CD4-positive, alpha-beta T cell (primary cell): ENCODE measurements around the gene SLC24A3. TPM values are rescaled to one million over a fixed set of nuclear protein-coding genes. Genes with fewer than 3 reads are reported as not detected.

Experiments used
- ATAC-seq: fragments of 200-7000 bp; cut with Tn5 transposase; one replicate; pipeline ENCODE4 v1.10.0; 2022; ENCODE audit warnings: mild to moderate bottlenecking; ENCODE audit not compliant: poor library complexity
- CTCF ChIA-PET: fragments of 350-600 bp; sonication (Branson Sonifier 250); formaldehyde crosslinking; loops from one replicate; lab custom pipeline; 2021; ENCODE audit warnings: antibody characterized with exemption, inconsistent platforms; lab: Charles Lee
- POLR2A ChIA-PET: fragments of 350-600 bp; sonication (Branson Sonifier 250); formaldehyde crosslinking; loops from one replicate; lab custom pipeline; 2021; ENCODE audit warnings: antibody characterized with exemption, inconsistent platforms; lab: Charles Lee
- DNase-seq, 14 experiments: peaks; one replicate each; pipeline ENCODE4 v3.0.0-alpha.2; 2013 to 2020; ENCODE audit warnings: mixed read lengths in 2 of 14
- H3K27ac ChIP-seq, 2 donors: one replicate each; pipeline versions ENCODE4 v1.5.1 to v1.7.0; 2013; ENCODE audit warnings: low read length in 2 of 2, low read depth in 1 of 2, mild to moderate bottlenecking in 1 of 2
- H3K27me3 ChIP-seq, 2 experiments: 1 replicate in 1 of 2; 2 replicates in 1 of 2; pipeline versions ENCODE4 v1.6.1 to v1.7.0; 2013; ENCODE audit warnings: low read length in 2 of 2, control low read depth in 1 of 2, mild to moderate bottlenecking in 1 of 2, moderate library complexity in 1 of 2; ENCODE audit not compliant: insufficient read depth in 2 of 2, control insufficient read depth in 1 of 2
- H3K36me3 ChIP-seq: one replicate; pipeline ENCODE4 v1.6.1; 2013; ENCODE audit warnings: low read length, control low read depth; ENCODE audit not compliant: insufficient read depth
- H3K4me1 ChIP-seq: one replicate; pipeline ENCODE4 v1.6.1; 2013; ENCODE audit warnings: low read length, control low read depth; ENCODE audit not compliant: insufficient read depth
- H3K4me3 ChIP-seq: one replicate; pipeline ENCODE4 v1.5.1; 2013; ENCODE audit warnings: mild to moderate bottlenecking, low read length, moderate library complexity
- H3K9me3 ChIP-seq, 2 experiments: 1 replicate in 1 of 2; 2 replicates in 1 of 2; pipeline versions ENCODE4 v1.6.1 to v1.7.0; 2013; ENCODE audit warnings: low read length in 2 of 2, mild to moderate bottlenecking in 2 of 2, control low read depth in 1 of 2, moderate library complexity in 1 of 2; ENCODE audit not compliant: control insufficient read depth in 1 of 2, insufficient read depth in 1 of 2
- H3K27ac Mint-ChIP-seq: one replicate; pipeline ENCODE4 v1.8.0; 2020; ENCODE audit warnings: mixed read lengths
- H3K27me3 Mint-ChIP-seq: one replicate; pipeline ENCODE4 v1.8.0; 2021; ENCODE audit warnings: mixed read lengths
- H3K36me3 Mint-ChIP-seq: one replicate; pipeline ENCODE4 v1.8.0; 2021; ENCODE audit warnings: low read depth, mixed read lengths
- H3K4me1 Mint-ChIP-seq: one replicate; pipeline ENCODE4 v1.8.0; 2021; ENCODE audit warnings: low read depth, mixed read lengths
- H3K4me3 Mint-ChIP-seq: one replicate; pipeline ENCODE4 v1.8.0; 2020; ENCODE audit warnings: mild to moderate bottlenecking, mixed read lengths
- H3K9me3 Mint-ChIP-seq: one replicate; pipeline ENCODE4 v1.8.0; 2020; ENCODE audit warnings: mixed read lengths
- intact Hi-C, 2 experiments: fragments of 100-400 bp; cut with DNase I in 1 of 2; cut with micrococcal nuclease in 1 of 2; formaldehyde crosslinking; loops; one replicate each; pipeline versions ENCODE4 v1.15.1 to v1.9.0; 2023 to 2025; cut with DNase I, micrococcal nuclease
- total RNA-seq, 174 experiments: library from RNA in 2 of 174; stranded (reverse) in 2 of 174; gene quantifications; one replicate each; pipeline ENCODE4 v1.2.3 and lab custom pipeline; 2021 to 2026
- TF ChIP-seq, protein P1 (sequence below): fragments of 200-600 bp; IDR thresholded peaks from one replicate; pipeline ENCODE4 v1.8.0; 2022; ENCODE audit warnings: antibody characterized with exemption, mild to moderate bottlenecking

The SLC24A3 gene
- total RNA-seq, 2 experiments from 2014 or later: not detected

DNA sequence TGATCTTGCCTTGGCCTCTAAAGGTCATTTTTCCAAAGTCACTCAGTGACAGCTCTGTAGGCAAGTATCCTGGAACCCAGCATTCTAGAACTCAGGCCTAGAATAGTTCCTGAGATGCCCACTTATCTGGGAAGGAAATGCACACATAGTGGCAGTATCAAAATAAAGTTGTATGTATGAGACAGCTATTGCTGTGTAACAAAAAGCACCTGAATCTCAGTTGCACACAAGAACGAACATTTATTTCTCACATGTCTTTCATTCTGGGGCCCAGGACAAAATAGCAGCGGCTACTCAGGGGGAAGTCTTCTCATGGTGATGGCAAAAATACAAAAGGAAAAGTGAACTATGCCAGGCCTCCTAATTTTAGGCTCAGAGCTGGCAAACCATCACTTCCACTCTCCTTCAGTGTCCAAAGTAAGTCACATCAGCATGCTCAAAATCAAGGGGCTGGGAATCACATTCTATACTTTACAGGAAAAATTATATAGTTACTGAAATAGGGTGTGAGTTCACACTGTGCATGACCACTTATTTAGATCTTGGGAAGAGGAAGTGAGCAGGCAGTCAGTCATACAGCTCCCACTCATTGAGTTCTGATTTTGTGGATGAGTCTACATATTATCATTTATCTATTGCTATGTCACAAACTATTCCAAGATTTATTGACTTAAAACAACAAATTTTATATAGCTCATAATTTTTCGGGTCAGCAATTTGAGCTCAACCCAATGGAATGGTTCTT, 412.0 kb downstream of the SLC24A3 start:
- TF ChIP-seq, protein P1, sequence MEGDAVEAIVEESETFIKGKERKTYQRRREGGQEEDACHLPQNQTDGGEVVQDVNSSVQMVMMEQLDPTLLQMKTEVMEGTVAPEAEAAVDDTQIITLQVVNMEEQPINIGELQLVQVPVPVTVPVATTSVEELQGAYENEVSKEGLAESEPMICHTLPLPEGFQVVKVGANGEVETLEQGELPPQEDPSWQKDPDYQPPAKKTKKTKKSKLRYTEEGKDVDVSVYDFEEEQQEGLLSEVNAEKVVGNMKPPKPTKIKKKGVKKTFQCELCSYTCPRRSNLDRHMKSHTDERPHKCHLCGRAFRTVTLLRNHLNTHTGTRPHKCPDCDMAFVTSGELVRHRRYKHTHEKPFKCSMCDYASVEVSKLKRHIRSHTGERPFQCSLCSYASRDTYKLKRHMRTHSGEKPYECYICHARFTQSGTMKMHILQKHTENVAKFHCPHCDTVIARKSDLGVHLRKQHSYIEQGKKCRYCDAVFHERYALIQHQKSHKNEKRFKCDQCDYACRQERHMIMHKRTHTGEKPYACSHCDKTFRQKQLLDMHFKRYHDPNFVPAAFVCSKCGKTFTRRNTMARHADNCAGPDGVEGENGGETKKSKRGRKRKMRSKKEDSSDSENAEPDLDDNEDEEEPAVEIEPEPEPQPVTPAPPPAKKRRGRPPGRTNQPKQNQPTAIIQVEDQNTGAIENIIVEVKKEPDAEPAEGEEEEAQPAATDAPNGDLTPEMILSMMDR: no peak
- no peaks in the 10 kb centered on the region for H3K4me1 ChIP-seq
- H3K27ac Mint-ChIP-seq: no peak overlapping the region
- peaks cover 10% of the 10 kb centered on the region for H3K9me3 Mint-ChIP-seq
- no peak for ATAC-seq
- H3K27me3 ChIP-seq: no peaks in the 10 kb centered on the region
- ChIA-PET CTCF (no interaction called here), POLR2A (no interaction called here)
- intact Hi-C loops: no loop called here
- no peaks in the 10 kb centered on the region for H3K9me3 ChIP-seq
- DNase-seq: no peak
- no peaks in the 10 kb centered on the region for H3K4me1 Mint-ChIP-seq
- no peak overlapping the region for H3K4me3 Mint-ChIP-seq
- H3K27me3 Mint-ChIP-seq: no peaks in the 10 kb centered on the region
- no peak overlapping the region for H3K27ac ChIP-seq
- no peaks in the 10 kb centered on the region for H3K36me3 ChIP-seq
- no peak overlapping the region for H3K4me3 ChIP-seq
- H3K36me3 Mint-ChIP-seq: no peaks in the 10 kb centered on the region

DNA sequence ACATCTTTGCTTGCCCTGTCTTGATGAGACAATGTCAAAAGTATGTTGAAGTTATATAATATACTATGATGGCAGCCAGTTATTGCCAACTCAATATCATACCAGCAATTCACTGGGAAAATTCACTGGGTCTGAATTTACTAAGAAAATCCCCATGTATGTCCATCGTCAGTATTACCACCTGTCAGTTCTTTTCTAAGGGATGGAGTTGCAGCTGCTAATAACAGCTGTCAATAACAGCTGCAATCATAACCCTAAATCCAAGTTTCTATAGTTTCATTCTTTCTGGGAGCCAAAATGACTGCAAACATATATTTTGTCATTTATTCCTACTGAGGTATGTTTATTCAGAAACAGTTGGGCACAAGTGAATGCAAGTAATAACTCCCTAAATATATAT, 413.0 kb downstream of the SLC24A3 start:
- Mint-ChIP-seq H3K4me1 (no peaks in the 10 kb centered on the region), H3K36me3 (no peaks in the 10 kb centered on the region), H3K9me3 (peaks cover 10% of the 10 kb centered on the region), H3K4me3 (no peak overlapping the region), H3K27ac (no peak overlapping the region), H3K27me3 (no peaks in the 10 kb centered on the region)
- H3K27me3 ChIP-seq: no peaks in the 10 kb centered on the region
- TF ChIP-seq, protein P1: no peak
- H3K9me3 ChIP-seq: no peaks in the 10 kb centered on the region
- H3K4me3 ChIP-seq: no peak overlapping the region
- H3K36me3 ChIP-seq: no peaks in the 10 kb centered on the region
- DNase-seq (no peak), ATAC-seq (no peak)
- ChIA-PET CTCF (no interaction called here), POLR2A (no interaction called here)
- H3K27ac ChIP-seq: no peak overlapping the region
- intact Hi-C loops: no loop called here
- no peaks in the 10 kb centered on the region for H3K4me1 ChIP-seq

DNA sequence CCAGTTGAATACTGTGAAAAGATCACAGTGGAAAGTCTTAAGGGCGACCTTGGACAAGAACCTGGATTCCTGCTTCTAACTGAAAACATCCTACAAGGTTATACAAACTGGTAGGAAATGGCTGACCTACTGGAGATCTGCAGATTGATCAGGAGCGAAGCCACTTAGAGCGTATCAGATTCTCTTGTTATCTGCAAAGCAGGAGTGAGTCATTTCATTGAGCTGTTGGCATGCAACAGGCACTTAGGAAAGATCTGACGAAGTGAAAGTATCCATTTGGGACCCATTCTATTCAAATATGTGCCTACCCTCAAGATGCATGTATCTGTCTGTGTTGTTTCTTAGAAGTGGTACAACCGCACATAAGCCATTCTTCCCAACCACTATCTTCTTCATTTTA, 414.5 kb downstream of the SLC24A3 start:
- POLR2A ChIA-PET: no interaction called here
- DNase-seq (no peak), ATAC-seq (no peak)
- H3K4me3 ChIP-seq: no peak overlapping the region
- H3K27me3 Mint-ChIP-seq: no peaks in the 10 kb centered on the region
- H3K27ac ChIP-seq: no peak overlapping the region
- peaks cover 10% of the 10 kb centered on the region for H3K9me3 Mint-ChIP-seq
- no peak overlapping the region for H3K4me3 Mint-ChIP-seq
- TF ChIP-seq, protein P1: no peak
- no peaks in the 10 kb centered on the region for H3K9me3 ChIP-seq
- no peaks in the 10 kb centered on the region for H3K4me1 ChIP-seq
- H3K27ac Mint-ChIP-seq: no peak overlapping the region
- intact Hi-C loops: no loop called here
- no peaks in the 10 kb centered on the region for H3K27me3 ChIP-seq
- no peaks in the 10 kb centered on the region for H3K36me3 Mint-ChIP-seq
- H3K4me1 Mint-ChIP-seq: no peaks in the 10 kb centered on the region
- CTCF ChIA-PET: no interaction called here
- H3K36me3 ChIP-seq: no peaks in the 10 kb centered on the region
